NK-92 (cell line): Measurements from ENCODE around the gene ALOX5AP.

Experiments used
- DNase-seq: peaks from one replicate; lab custom pipeline; 2025; ENCODE audit not compliant: unreplicated experiment; lab: John Stamatoyannopoulos, UW

ALOX5AP gene

GRCh38 chr13:30714629-30715371, 20.5 kb upstream of the ALOX5AP start:
- DNase-seq = no peak

GRCh38 chr13:30715372-30715756, 20.0 kb upstream of the ALOX5AP start:
- no peak for DNase-seq

DNA sequence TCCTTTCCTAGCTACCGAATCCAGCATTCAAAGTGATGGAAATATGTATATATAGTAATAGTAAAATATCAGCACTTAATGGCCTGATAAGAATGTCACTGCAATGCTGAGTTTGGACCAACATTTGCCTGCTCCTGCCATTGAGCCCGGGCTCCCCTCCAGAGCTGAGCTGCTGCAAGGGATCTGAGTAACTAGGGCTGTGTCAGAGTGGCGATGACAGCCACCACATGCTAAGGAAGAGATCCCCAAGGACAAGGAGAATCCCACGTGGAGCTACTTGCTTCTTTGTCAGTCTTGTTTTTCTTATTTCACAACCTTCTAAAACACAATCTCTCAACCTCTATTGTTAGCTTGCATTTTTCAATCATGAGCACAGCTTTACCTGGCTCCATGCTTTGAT, 19.5 kb upstream of the ALOX5AP start:
- no peak for DNase-seq

DNA sequence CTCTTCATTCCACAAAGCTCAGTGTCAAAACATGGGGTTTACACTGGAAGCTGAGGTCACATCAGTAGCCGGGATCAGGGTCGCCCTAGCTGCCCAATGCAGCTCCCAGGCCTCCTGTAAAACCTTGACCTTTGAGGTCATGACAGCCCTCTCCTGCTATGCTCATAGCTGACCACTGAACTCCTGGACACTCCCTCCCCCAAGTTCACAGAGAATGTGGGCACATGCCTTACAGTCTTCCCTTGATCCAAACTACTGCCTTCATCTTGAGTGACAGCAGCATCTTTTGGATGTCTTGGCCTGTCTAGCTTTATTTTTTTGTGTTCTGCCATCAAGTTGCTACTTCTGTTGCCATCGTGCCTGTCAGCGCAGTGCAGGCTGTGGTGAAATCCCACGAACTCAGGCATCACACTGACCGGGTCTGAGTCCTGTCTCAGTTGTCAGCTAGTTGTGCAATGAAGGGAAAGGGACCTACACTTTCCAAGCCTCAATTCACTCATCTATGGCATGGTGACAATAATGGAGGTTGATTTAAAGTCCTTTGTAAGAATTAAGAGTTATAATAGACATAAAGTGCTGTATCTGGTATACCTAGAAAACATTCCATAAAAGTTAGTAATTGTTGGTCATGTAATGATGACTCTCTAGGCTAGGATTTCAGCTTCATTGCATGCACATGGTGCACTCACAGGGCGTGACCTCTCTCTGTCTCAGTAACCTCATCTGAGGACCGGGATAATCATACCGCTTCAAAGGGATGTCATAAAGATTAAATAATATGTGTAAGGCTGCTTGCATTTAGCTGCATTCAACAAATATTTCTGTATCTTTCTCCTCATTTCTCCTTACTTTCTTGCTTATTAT, 16.4 kb upstream of the ALOX5AP start:
- no peak for DNase-seq

DNA sequence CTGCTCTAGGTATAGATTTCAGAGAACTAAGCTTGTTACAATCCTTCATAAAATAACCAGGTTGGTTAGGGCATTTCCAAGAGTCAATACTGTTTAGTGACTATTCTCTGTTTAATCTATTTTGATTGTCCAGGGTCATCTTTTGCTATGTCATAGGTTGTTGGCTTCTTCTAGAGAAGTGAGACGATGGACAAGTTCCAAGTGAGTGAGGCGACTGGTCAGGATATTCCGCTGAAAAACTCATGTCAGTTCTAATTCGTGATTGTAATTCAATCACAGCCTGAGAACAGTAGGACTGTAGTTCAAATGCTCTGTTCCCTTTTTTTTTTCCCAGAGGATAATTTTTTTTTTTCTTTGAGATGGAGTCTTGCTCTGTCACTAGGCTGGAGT, 15.8 kb upstream of the ALOX5AP start:
- no peak for DNase-seq

DNA sequence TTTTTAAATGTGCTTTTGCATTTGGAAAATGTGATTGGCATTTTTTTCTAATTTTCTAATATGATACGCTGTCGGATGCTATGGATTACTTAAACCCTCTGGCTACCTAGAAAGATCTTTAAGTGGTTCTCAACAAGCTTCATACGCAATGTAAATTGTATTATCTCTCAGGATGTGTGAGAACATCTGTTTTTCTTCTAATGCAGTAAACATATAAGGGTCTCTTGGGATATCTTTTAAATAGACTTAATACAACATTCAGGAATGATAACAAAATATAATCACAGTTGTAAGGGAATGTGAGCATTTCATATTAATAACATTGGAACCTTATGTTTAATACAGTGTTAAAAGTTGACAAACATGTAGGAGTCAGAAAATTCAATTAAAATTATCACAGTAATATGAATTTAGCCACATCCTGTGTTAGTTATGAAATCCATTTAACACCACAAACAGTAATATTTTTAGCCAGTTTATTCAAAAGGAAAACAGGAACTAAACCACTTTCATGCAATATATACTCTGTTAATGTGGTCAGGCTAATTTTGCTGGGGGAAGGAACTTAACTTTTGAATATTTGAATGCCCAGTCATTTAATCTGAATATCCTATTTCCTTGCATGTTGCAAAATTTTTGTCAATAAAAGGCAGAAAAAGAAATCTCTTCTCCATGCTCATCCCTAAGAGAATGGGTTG, 15.0 kb upstream of the ALOX5AP start:
- no peak for DNase-seq

GRCh38 chr13:30721936-30722335, 13.4 kb upstream of the ALOX5AP start:
- no peak for DNase-seq

DNA sequence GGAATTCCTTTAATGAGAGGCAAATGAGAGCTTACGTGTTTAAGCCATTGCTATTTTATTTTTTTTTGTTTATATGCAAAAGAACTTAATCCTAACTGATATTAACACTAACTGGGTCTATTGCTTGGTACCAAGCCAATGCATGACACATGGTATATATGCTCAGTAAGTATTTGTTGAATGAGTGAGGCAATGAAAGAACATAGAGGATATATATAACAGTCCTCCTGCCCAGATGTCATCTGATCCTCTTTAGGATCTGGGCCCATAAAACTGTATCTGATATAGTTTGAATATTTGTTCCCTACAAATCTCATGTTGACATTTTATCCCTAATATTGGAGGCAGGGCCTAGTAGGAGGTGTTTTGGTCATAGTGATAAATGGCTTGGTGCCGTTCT, 13.0 kb upstream of the ALOX5AP start:
- no peak for DNase-seq

- DNase-seq = no peak
Observed at GRCh38 chr13:30724778-30725177, 10.6 kb upstream of the ALOX5AP start.

- DNase-seq = no peak
Observed at GRCh38 chr13:30725326-30726085, 9.8 kb upstream of the ALOX5AP start.

GRCh38 chr13:30726192-30726591, 9.2 kb upstream of the ALOX5AP start:
- no peak for DNase-seq

- DNase-seq = no peak
Observed at GRCh38 chr13:30727491-30728355, 7.6 kb upstream of the ALOX5AP start.

- no peak for DNase-seq
Observed at GRCh38 chr13:30729801-30730200, 5.5 kb upstream of the ALOX5AP start.

GRCh38 chr13:30730526-30730925, 4.8 kb upstream of the ALOX5AP start:
- DNase-seq = no peak

- DNase-seq = no peak
Observed at GRCh38 chr13:30731361-30732045, 3.8 kb upstream of the ALOX5AP start.

- no peak for DNase-seq
Observed at GRCh38 chr13:30732046-30732390, 3.3 kb upstream of the ALOX5AP start.

- no peak for DNase-seq
Observed at GRCh38 chr13:30734439-30734838, 904 bp upstream of the ALOX5AP start.

GRCh38 chr13:30735872-30736175, 481 bp downstream of the ALOX5AP start:
- no peak for DNase-seq

DNA sequence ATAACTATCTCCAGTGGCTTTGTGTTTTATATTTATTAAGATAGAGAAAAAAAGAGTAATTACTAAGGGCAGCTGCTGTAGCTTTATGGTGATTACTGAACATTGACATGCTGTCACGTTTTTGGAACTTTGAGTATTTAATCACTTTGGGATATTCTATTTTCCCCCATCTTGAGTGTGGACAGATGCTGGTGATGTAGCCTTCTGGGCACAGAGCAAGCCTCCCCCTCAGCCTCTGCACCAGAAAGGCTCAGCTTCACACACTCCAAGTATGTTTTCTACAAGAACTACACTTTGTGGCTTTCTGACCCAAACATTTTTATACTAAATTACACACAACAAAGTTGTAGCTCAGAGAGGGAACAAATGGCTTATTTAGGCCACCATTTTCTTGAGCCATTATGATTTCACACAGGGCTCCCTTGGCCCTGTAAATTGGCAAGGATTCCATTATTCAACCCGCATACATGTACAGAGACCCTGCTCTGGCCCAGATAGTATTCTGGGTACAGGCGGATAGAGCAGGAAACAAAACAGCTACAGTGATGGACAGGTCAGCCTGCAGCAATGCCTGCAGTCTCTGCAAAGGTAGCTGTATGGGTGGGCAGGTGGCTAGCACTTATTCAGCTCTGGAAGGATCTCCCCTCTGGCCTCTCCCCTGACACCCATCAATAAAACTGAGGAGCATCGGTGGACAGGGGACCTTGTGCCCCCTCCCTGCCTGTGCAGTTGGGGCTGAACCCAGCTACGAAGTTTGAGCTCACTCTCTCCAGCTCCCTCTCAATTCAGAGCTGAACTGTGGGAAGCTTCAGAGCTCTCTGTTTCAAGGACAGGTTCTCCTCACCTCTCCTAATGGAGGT, 1.3 kb downstream of the ALOX5AP start:
- DNase-seq = no peak
